Measurements from ENCODE around the gene RPL26.

Gene RPL26

GRCh38 chr17:8360751-8361150 is 22.2 kb downstream of the RPL26 start:
- Histone ChIP-seq H3K4me1 (ENCODE audit: low read length) (no peaks in the 10 kb centered on the region), H3K27ac (ENCODE audit: low read length) (no peak overlapping the region), H2AFZ (ENCODE audit: low read depth, low read length) (no peak overlapping the region), H3K4me3 (ENCODE audit: low read length) (no peak overlapping the region), H3K36me3 (replicated peaks; ENCODE audit: low read depth, low read length) (no peaks in the 10 kb centered on the region), H4K20me1 (ENCODE audit: insufficient read depth, low read length) (no peaks in the 10 kb centered on the region), H3K9ac (ENCODE audit: low read length) (no peak overlapping the region), H3K4me2 (ENCODE audit: low read length) (no peak overlapping the region), H3K9me3 (ENCODE audit: insufficient read depth, low read length) (no peaks in the 10 kb centered on the region), H3K79me2 (ENCODE audit: low read length) (no peaks in the 10 kb centered on the region), H3K27me3 (ENCODE audit: low read depth, low read length) (no peaks in the 10 kb centered on the region)
- TF ChIP-seq EZH2phosphoT487 (IDR thresholded peaks at IDR 0.05; ENCODE audit: low read depth): no peak
- no peak for TF ChIP-seq CTCF (IDR thresholded peaks at IDR 0.05; ENCODE audit: low read depth, low read length)

GRCh38 chr17:8360260-8360659 is 22.7 kb downstream of the RPL26 start:
- Histone ChIP-seq H3K9ac (ENCODE audit: low read length) (no peak overlapping the region), H3K4me1 (ENCODE audit: low read length) (no peaks in the 10 kb centered on the region), H3K36me3 (replicated peaks; ENCODE audit: low read depth, low read length) (no peaks in the 10 kb centered on the region), H3K4me3 (ENCODE audit: low read length) (no peak overlapping the region), H3K27me3 (ENCODE audit: low read depth, low read length) (no peaks in the 10 kb centered on the region), H3K4me2 (ENCODE audit: low read length) (no peak overlapping the region), H3K27ac (ENCODE audit: low read length) (no peak overlapping the region), H3K9me3 (ENCODE audit: insufficient read depth, low read length) (no peaks in the 10 kb centered on the region), H3K79me2 (ENCODE audit: low read length) (no peaks in the 10 kb centered on the region), H2AFZ (ENCODE audit: low read depth, low read length) (no peak overlapping the region), H4K20me1 (ENCODE audit: insufficient read depth, low read length) (no peaks in the 10 kb centered on the region)
- TF ChIP-seq EZH2phosphoT487 (IDR thresholded peaks at IDR 0.05; ENCODE audit: low read depth) (no peak), CTCF (IDR thresholded peaks at IDR 0.05; ENCODE audit: low read depth, low read length) (no peak)

DNA sequence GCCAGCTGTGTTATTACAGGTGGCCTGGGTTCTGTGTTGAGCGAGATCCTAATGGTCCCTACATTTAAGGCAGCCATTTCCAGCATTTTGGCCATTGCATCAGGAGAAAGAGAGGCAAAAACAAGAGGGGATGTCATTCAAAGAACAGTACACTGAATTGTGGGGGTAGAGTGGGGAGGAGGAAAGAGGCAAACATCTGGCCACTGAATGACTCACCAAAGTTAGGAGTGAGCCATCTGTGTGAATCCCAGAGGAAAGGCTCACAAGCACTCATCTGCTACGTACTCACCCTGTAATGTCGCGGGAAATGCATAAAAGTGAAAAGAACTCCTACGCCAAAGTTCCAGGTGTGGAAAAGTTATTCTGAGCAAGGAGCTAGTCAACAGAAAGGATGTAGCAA is 23.2 kb downstream of the RPL26 start:
- H3K4me1 ChIP-seq (ENCODE audit: low read length): no peaks in the 10 kb centered on the region
- H3K9ac ChIP-seq (ENCODE audit: low read length): no peak overlapping the region
- no peaks in the 10 kb centered on the region for H3K36me3 ChIP-seq (replicated peaks; ENCODE audit: low read depth, low read length)
- H3K27ac ChIP-seq (ENCODE audit: low read length): no peak overlapping the region
- no peak overlapping the region for H2AFZ ChIP-seq (ENCODE audit: low read depth, low read length)
- TF ChIP-seq CTCF (IDR thresholded peaks at IDR 0.05; ENCODE audit: low read depth, low read length) (no peak), EZH2phosphoT487 (IDR thresholded peaks at IDR 0.05; ENCODE audit: low read depth) (no peak)
- H3K9me3 ChIP-seq (ENCODE audit: insufficient read depth, low read length): no peaks in the 10 kb centered on the region
- H4K20me1 ChIP-seq (ENCODE audit: insufficient read depth, low read length): no peaks in the 10 kb centered on the region
- H3K27me3 ChIP-seq (ENCODE audit: low read depth, low read length): no peaks in the 10 kb centered on the region
- H3K4me3 ChIP-seq (ENCODE audit: low read length): no peak overlapping the region
- no peak overlapping the region for H3K4me2 ChIP-seq (ENCODE audit: low read length)
- H3K79me2 ChIP-seq (ENCODE audit: low read length): no peaks in the 10 kb centered on the region

DNA sequence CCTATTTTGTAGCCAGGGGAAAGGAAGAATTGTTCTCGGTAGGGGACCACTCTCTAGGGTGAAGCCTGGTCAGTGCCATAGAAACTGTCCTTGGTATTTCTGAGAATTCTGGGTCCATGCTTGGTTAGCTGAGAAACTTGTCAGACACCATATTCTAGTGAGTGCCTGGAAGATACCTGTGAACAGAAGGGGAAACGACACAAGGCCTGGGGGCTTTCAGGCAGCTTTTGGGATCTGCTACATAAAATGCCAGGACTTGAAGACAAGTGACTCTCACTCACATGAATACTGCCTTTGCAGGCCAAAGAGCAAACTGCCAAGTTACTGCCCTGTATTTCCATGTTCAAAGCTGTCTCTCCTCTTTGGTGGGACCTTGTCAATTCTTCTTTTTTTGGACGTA is 25.1 kb downstream of the RPL26 start:
- no peak overlapping the region for H3K4me3 ChIP-seq (ENCODE audit: low read length)
- no peaks in the 10 kb centered on the region for H3K4me1 ChIP-seq (ENCODE audit: low read length)
- H4K20me1 ChIP-seq (ENCODE audit: insufficient read depth, low read length): no peaks in the 10 kb centered on the region
- no peak overlapping the region for H3K27ac ChIP-seq (ENCODE audit: low read length)
- H3K27me3 ChIP-seq (ENCODE audit: low read depth, low read length): no peaks in the 10 kb centered on the region
- H3K4me2 ChIP-seq (ENCODE audit: low read length): no peak overlapping the region
- no peak for TF ChIP-seq CTCF (IDR thresholded peaks at IDR 0.05; ENCODE audit: low read depth, low read length)
- no peak for TF ChIP-seq EZH2phosphoT487 (IDR thresholded peaks at IDR 0.05; ENCODE audit: low read depth)
- H2AFZ ChIP-seq (ENCODE audit: low read depth, low read length): no peak overlapping the region
- H3K9me3 ChIP-seq (ENCODE audit: insufficient read depth, low read length): no peaks in the 10 kb centered on the region
- H3K79me2 ChIP-seq (ENCODE audit: low read length): no peaks in the 10 kb centered on the region
- H3K9ac ChIP-seq (ENCODE audit: low read length): no peak overlapping the region
- no peaks in the 10 kb centered on the region for H3K36me3 ChIP-seq (replicated peaks; ENCODE audit: low read depth, low read length)

All from OCI-LY3 (cell line).